Upper lobe of right lung (tissue), 1 donor: ENCODE measurements around the gene PROCA1. TPM values are rescaled to one million over a fixed set of nuclear protein-coding genes. Genes with fewer than 3 reads are reported as not detected.

ENCODE experiments used
- ATAC-seq: fragments of 200-7000 bp; cut with Tn5 transposase; one replicate; pipeline ENCODE4 v1.9.1; 2020; ENCODE audit warnings: mild to moderate bottlenecking, moderate library complexity
- DNase-seq: peaks from one replicate; pipeline ENCODE4 v3.0.0-alpha.2; 2020
- H3K27ac ChIP-seq: fragments of 200-600 bp; one replicate; pipeline ENCODE4 v1.8.0; 2022
- H3K27me3 ChIP-seq: fragments of 200-600 bp; one replicate; pipeline ENCODE4 v1.8.0; 2022; ENCODE audit warnings: mild to moderate bottlenecking
- H3K36me3 ChIP-seq: fragments of 200-600 bp; one replicate; pipeline ENCODE4 v1.8.0; 2022
- H3K4me1 ChIP-seq: fragments of 200-600 bp; one replicate; pipeline ENCODE4 v1.8.0; 2022
- H3K4me3 ChIP-seq: fragments of 200-600 bp; one replicate; pipeline ENCODE4 v1.8.0; 2022; ENCODE audit warnings: mild to moderate bottlenecking
- H3K9me3 ChIP-seq: fragments of 200-600 bp; one replicate; pipeline ENCODE4 v1.8.0; 2022
- intact Hi-C: fragments of 100-400 bp; cut with DNase I; formaldehyde crosslinking; loops from one replicate; pipeline ENCODE4 v1.11.0; 2022
- total RNA-seq: library from RNA; stranded (reverse); fragmentation: NEBNext Ultra II Directional; extraction: Animal tissue kit (Norgen Biotek cat#: 25700); gene quantifications from one replicate; pipeline ENCODE4 v1.2.1, GENCODE V29; 2021
- TF ChIP-seq, protein P1 (sequence below): fragments of 200-600 bp; IDR thresholded peaks from one replicate; pipeline ENCODE4 v1.8.0; 2022; ENCODE audit warnings: antibody characterized with exemption
- donor health status: DM: no; HTN: yes; CAD: no; lungs with severe emphysema.

Gene PROCA1
- total RNA-seq, 1 donor from 2014 or later: 3.3 TPM

DNA sequence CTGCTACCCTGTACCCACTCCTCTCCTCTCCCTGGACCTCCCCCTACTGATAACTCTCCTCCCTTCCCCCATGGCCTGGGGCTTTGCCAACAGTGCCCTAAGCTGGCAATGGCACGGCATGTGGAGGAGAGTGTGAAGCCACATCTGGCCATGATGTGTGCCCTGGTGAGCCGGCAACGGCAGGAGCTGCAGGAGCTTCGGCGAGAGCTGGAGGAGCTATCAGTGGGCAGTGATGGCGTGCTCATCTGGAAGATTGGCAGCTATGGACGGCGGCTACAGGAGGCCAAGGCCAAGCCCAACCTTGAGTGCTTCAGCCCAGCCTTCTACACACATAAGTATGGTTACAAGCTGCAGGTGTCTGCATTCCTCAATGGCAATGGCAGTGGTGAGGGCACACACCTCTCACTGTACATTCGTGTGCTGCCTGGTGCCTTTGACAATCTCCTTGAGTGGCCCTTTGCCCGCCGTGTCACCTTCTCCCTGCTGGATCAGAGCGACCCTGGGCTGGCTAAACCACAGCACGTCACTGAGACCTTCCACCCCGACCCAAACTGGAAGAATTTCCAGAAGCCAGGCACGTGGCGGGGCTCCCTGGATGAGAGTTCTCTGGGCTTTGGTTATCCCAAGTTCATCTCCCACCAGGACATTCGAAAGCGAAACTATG is 37.3 kb upstream of the PROCA1 start:
- H3K4me3 ChIP-seq: no peak overlapping the region
- TF ChIP-seq, protein P1, sequence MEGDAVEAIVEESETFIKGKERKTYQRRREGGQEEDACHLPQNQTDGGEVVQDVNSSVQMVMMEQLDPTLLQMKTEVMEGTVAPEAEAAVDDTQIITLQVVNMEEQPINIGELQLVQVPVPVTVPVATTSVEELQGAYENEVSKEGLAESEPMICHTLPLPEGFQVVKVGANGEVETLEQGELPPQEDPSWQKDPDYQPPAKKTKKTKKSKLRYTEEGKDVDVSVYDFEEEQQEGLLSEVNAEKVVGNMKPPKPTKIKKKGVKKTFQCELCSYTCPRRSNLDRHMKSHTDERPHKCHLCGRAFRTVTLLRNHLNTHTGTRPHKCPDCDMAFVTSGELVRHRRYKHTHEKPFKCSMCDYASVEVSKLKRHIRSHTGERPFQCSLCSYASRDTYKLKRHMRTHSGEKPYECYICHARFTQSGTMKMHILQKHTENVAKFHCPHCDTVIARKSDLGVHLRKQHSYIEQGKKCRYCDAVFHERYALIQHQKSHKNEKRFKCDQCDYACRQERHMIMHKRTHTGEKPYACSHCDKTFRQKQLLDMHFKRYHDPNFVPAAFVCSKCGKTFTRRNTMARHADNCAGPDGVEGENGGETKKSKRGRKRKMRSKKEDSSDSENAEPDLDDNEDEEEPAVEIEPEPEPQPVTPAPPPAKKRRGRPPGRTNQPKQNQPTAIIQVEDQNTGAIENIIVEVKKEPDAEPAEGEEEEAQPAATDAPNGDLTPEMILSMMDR: no peak
- no peaks in the 10 kb centered on the region for H3K9me3 ChIP-seq
- ATAC-seq: peak; percentile 1
- intact Hi-C loops: no loop called here
- H3K4me1 ChIP-seq: peaks cover 49% of the 10 kb centered on the region
- peaks cover 25% of the 10 kb centered on the region for H3K36me3 ChIP-seq
- H3K27me3 ChIP-seq: no peaks in the 10 kb centered on the region
- H3K27ac ChIP-seq: peak overlapping the region; percentile 94
- DNase-seq: peak; percentile 66

DNA sequence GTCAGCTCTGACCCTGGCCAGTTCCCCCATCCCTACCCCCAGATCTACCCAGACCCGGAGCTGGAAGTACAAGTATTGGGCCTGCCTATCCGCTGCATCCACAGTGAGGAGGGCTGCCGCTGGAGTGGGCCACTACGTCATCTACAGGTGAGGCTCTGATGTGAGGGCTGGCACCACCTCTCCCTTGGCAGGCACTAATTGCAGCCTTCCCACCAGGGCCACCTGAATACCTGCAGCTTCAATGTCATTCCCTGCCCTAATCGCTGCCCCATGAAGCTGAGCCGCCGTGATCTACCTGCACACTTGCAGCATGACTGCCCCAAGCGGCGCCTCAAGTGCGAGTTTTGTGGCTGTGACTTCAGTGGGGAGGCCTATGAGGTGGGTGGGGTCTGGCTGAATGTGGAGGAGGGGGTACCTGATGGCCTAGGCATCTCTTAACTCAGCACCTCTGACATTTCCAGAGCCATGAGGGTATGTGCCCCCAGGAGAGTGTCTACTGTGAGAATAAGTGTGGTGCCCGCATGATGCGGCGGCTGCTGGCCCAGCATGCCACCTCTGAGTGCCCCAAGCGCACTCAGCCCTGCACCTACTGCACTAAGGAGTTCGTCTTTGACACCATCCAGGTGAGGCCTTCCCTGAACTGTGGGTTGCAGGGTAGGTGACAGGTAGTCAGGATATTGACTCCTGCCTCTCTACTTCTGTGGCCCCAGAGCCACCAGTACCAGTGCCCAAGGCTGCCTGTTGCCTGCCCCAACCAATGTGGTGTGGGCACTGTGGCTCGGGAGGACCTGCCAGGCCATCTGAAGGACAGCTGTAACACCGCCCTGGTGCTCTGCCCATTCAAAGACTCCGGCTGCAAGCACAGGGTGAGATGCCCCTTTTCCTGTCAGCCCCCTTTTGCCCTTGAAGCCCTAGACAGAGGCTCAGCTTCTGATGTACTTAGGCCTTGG is 36.4 kb upstream of the PROCA1 start:
- ATAC-seq: no peak
- TF ChIP-seq, protein P1: no peak
- no peaks in the 10 kb centered on the region for H3K27me3 ChIP-seq
- H3K27ac ChIP-seq: peak overlapping the region; percentile 94
- H3K36me3 ChIP-seq: peaks cover 25% of the 10 kb centered on the region
- no peak for DNase-seq
- no peaks in the 10 kb centered on the region for H3K9me3 ChIP-seq
- intact Hi-C loops: no loop called here
- no peak overlapping the region for H3K4me3 ChIP-seq
- H3K4me1 ChIP-seq: peaks cover 50% of the 10 kb centered on the region

GRCh38 chr17:28747051-28747691 is 35.5 kb upstream of the PROCA1 start:
- DNase-seq (peak; percentile 90), ATAC-seq (peak; percentile 47)
- Histone ChIP-seq H3K36me3 (peaks cover 25% of the 10 kb centered on the region), H3K27me3 (no peaks in the 10 kb centered on the region), H3K27ac (peak overlapping the region; percentile 94), H3K4me3 (peak overlapping the region; percentile 10), H3K9me3 (no peaks in the 10 kb centered on the region), H3K4me1 (peaks cover 59% of the 10 kb centered on the region)
- intact Hi-C loops: no loop called here
- TF ChIP-seq, protein P1: no peak

- Histone ChIP-seq H3K27ac (peak overlapping the region; percentile 94), H3K9me3 (no peaks in the 10 kb centered on the region), H3K4me1 (peaks cover 59% of the 10 kb centered on the region), H3K27me3 (no peaks in the 10 kb centered on the region), H3K4me3 (peak overlapping the region; percentile 10), H3K36me3 (peaks cover 25% of the 10 kb centered on the region)
- peak; percentile 87 for DNase-seq
- ATAC-seq: peak; percentile 44
- TF ChIP-seq, protein P1: no peak
- intact Hi-C loops: no loop called here
Measured at GRCh38 chr17:28746611-28747050, 34.9 kb upstream of the PROCA1 start.

DNA sequence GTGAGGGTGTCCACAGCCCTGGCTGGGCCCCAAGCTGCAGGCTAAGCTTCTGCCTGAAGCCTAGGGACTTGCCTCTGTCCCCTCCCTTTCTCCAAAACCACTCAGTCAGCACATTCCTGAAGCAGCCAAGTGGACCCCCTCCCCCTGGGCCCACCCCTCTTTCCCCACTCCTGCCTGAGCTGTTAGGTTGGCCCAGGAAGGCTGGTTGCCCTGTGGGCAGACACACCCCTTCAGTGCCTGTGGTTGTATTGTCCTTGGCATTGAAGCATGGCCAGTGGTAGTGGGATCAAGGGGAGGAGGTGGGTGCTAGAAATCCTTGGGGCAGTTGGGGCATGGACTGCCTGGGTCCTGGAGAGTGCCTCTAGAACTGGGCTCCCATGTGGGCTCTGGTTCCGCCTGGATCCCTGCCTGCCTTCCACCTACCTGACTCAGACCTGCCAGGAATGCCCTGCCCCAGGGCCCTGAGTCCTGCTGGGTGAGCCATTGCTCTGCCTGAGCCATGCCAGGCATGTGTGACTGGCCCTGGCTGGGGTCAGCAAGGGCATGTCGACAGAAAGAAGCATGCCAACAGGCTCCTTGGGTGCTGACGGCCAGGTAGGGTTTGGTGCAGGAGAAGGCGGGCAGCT is 34.2 kb upstream of the PROCA1 start:
- Histone ChIP-seq H3K27ac (peak overlapping the region; percentile 94), H3K4me3 (peak overlapping the region; percentile 77), H3K27me3 (no peaks in the 10 kb centered on the region), H3K36me3 (peaks cover 25% of the 10 kb centered on the region), H3K4me1 (peaks cover 62% of the 10 kb centered on the region), H3K9me3 (no peaks in the 10 kb centered on the region)
- intact Hi-C loops: no loop called here
- TF ChIP-seq, protein P1: no peak
- peak; percentile 79 for DNase-seq
- ATAC-seq: peak; percentile 1
